Stomach (tissue), 9 donors: ENCODE results near the gene ODC1. TPM values are rescaled to one million over a fixed set of nuclear protein-coding genes. Genes with fewer than 3 reads are reported as not detected.
A peak's percentile ranks its signal among the peaks of the same experiment; 100 is the strongest.

Experiments used
- DNase-seq, 2 donors: peaks; one replicate each; pipeline versions ENCODE4 v3.0.0 to v3.0.0-alpha.2; 2013 to 2019
- H3K27ac ChIP-seq, 5 donors: fragments of 200-600 bp in 4 of 5; sonication (generic) in 4 of 5; one replicate each; pipeline ENCODE4 v1.5.1; 2013 to 2019; ENCODE audit warnings: mild to moderate bottlenecking in 1 of 5, moderate library complexity in 1 of 5
- H3K27me3 ChIP-seq, 3 donors: fragments of 200-600 bp; sonication (generic); one replicate each; pipeline ENCODE4 v1.5.1; 2017 to 2019; ENCODE audit warnings: mixed run types in 1 of 3
- H3K36me3 ChIP-seq, 4 donors: fragments of 200-600 bp; sonication (generic); 1 replicate in 3 of 4; 2 replicates in 1 of 4; pipeline ENCODE4 v1.5.1; 2016 to 2019
- H3K4me1 ChIP-seq, 4 donors: fragments of 200-600 bp; sonication (generic); one replicate each; pipeline ENCODE4 v1.5.1; 2016 to 2019
- H3K4me3 ChIP-seq, 4 donors: fragments of 200-600 bp; sonication (generic) in 3 of 4; one replicate each; pipeline ENCODE4 v1.5.1; 2016 to 2019; ENCODE audit warnings: mild to moderate bottlenecking in 1 of 4
- H3K9me3 ChIP-seq, 4 donors: fragments of 200-600 bp; sonication (generic); one replicate each; pipeline ENCODE4 v1.5.1; 2016 to 2019
- CTCF ChIP-seq, 7 experiments: fragments of 450-650 bp in 4 of 7; fragments of 200-600 bp in 3 of 7; sonication (generic) in 3 of 7; IDR thresholded peaks; one replicate each; pipeline ENCODE4 v1.5.1; 2016 to 2019; ENCODE audit warnings: antibody characterized with exemption in 7 of 7, control low read depth in 2 of 7, mild to moderate bottlenecking in 1 of 7
- EP300 ChIP-seq: sonication (generic); formaldehyde crosslinking; IDR thresholded peaks from one replicate; pipeline ENCODE4 v1.6.1; 2017; ENCODE audit warnings: antibody characterized with exemption
- POLR2A ChIP-seq, 4 donors: fragments of 450-650 bp; IDR thresholded peaks; one replicate each; pipeline ENCODE4 v1.6.1; 2016; ENCODE audit warnings: antibody characterized with exemption in 4 of 4, control low read depth in 2 of 4, mild to moderate bottlenecking in 1 of 4, moderate library complexity in 1 of 4
- POLR2AphosphoS5 ChIP-seq, 3 donors: sonication (generic); formaldehyde crosslinking; IDR thresholded peaks; one replicate each; pipeline ENCODE4 v1.6.1; 2016; ENCODE audit warnings: antibody characterized with exemption in 3 of 3
- WGBS, 5 donors: extraction: QIAGEN DNeasy Blood & Tissue Kit in 3 of 5; methylation state at CpG; one replicate each; pipeline versions ENCODE4 v1.1.5 to v1.1.7; 2013 to 2018; 5-methylcytosine and 5-hydroxymethylcytosine counted together
- intact Hi-C: fragments of 100-400 bp; cut with DNase I; formaldehyde crosslinking; loops from one replicate; pipeline ENCODE4 v1.15.1; 2023; ENCODE audit warnings: low total_unique reads
- polyA plus RNA-seq, 3 donors: library from polyadenylated mRNA; stranded (reverse); fragments of 200-250 nt; gene quantifications; one replicate each; pipeline ENCODE4 v1.2.3, GENCODE V29; 2013
- total RNA-seq, 5 donors: library from RNA; depleted of rRNA; stranded (reverse); fragments of >200 nt; gene quantifications; one replicate each; pipeline versions ENCODE4 v1.1.0 to v1.2.3, GENCODE V29; 2014 to 2016
- donor health status: healthy with polysubstance abuse.
- donor health status: Bipolar disorder and iron deficiency.
- donor health status: healthy.

ODC1 gene
- total and polyA plus RNA-seq, 8 donors: 32.2 to 148 (median 49.8) TPM

GRCh38 chr2:10407432-10407831 is 40.7 kb downstream of the ODC1 start:
- no peak for TF ChIP-seq EP300
- no peak for TF ChIP-seq CTCF (IDR thresholded peaks at IDR 0.05)
- TF ChIP-seq POLR2AphosphoS5 (IDR thresholded peaks at IDR 0.05): no peak
- H3K4me3 ChIP-seq: no peak overlapping the region
- 67 to 77% (median 71%) methylated on average over 4 of the region's 4 CpGs for WGBS, 5 donors

GRCh38 chr2:10406491-10407188 is 41.5 kb downstream of the ODC1 start:
- Histone ChIP-seq H3K36me3 (peaks cover 0 to 14% (median 5%) of the 10 kb centered on the region in 4 donors), H3K27me3 (no peaks in the 10 kb centered on the region), H3K4me1 (peaks cover 44 to 84% (median 59%) of the 10 kb centered on the region in 4 donors), H3K9me3 (no peaks in the 10 kb centered on the region), H3K4me3 (no peak overlapping the region), H3K27ac (peak overlapping the region; percentile 11 to 90 (median 84))
- intact Hi-C loops: no loop called here
- DNase-seq: no peak
- 79 to 87% (median 85%) methylated on average over 18 of the region's 18 CpGs for WGBS, 5 donors
- no peak for TF ChIP-seq CTCF (IDR thresholded peaks at IDR 0.05)
- no peak for TF ChIP-seq EP300
- no peak for TF ChIP-seq POLR2A (IDR thresholded peaks at IDR 0.05)
- no peak for TF ChIP-seq POLR2AphosphoS5 (IDR thresholded peaks at IDR 0.05)

More at GRCh38 chr2:10407432-10407831, 40.7 kb downstream of the ODC1 start:
- Histone ChIP-seq H3K9me3 (no peaks in the 10 kb centered on the region), H3K36me3 (peaks cover 0 to 14% (median 5%) of the 10 kb centered on the region in 4 donors), H3K27ac (peak overlapping the region; percentile 55 to 90 (median 84)), H3K4me1 (peaks cover 37 to 79% (median 52%) of the 10 kb centered on the region in 4 donors), H3K27me3 (no peaks in the 10 kb centered on the region)
- intact Hi-C loops: no loop called here
- no peak for DNase-seq

GRCh38 chr2:10406016-10406415 is 42.1 kb downstream of the ODC1 start:
- TF ChIP-seq EP300 (peak; percentile 61), CTCF (IDR thresholded peaks at IDR 0.05) (no peak)
- no peak for DNase-seq
- Histone ChIP-seq H3K9me3 (no peaks in the 10 kb centered on the region), H3K36me3 (peaks cover 0 to 14% (median 3%) of the 10 kb centered on the region in 4 donors), H3K4me3 (no peak overlapping the region), H3K27me3 (no peaks in the 10 kb centered on the region), H3K27ac (peak overlapping the region; percentile 11 to 90 (median 84)), H3K4me1 (peaks cover 50 to 84% (median 65%) of the 10 kb centered on the region in 4 donors)
- WGBS, 5 donors: 81 to 90% (median 84%) methylated on average over 10 of the region's 10 CpGs
- intact Hi-C loops: no loop called here

GRCh38 chr2:10405448-10405847 is 42.7 kb downstream of the ODC1 start:
- peaks cover 56 to 84% (median 71%) of the 10 kb centered on the region in 4 donors for H3K4me1 ChIP-seq

More at GRCh38 chr2:10405448-10405847, 42.7 kb downstream of the ODC1 start:
- Histone ChIP-seq H3K9me3 (no peaks in the 10 kb centered on the region), H3K27ac (peak overlapping the region in 4 of 5 donors; percentile 80 to 90 (median 86)), H3K4me3 (no peak overlapping the region), H3K27me3 (no peaks in the 10 kb centered on the region), H3K36me3 (peaks cover 0 to 14% (median 3%) of the 10 kb centered on the region in 4 donors)
- intact Hi-C loops: no loop called here
- WGBS, 5 donors: 49 to 76% (median 63%) methylated on average over 11 to 13 of the region's 13 CpGs
- TF ChIP-seq POLR2A (IDR thresholded peaks at IDR 0.05): no peak
- peak; percentile 61 for TF ChIP-seq EP300
- TF ChIP-seq POLR2AphosphoS5 (IDR thresholded peaks at IDR 0.05): peak; percentile 16 to 84 (median 73)
- DNase-seq: peak in 1 of 2 donors; percentile 70
